HCT116 (cell line): ENCODE data around the gene ACSS2.

Experiments
- CTCF ChIP-seq, 3 experiments: fragments of 200-600 bp in 1 of 3; sonication (generic) in 1 of 3; IDR thresholded peaks in 2 of 3; conservative IDR thresholded peaks in 1 of 3; 2 replicates each; pipeline ENCODE4 v1.5.1; 2012 to 2017; ENCODE audit warnings: low read depth in 2 of 3, low read length in 2 of 3, antibody characterized with exemption in 1 of 3, borderline replicate concordance in 1 of 3, control low read depth in 1 of 3, mild to moderate bottlenecking in 1 of 3, mixed read lengths in 1 of 3, mixed run types in 1 of 3, moderate library complexity in 1 of 3; ENCODE audit not compliant: insufficient read depth in 1 of 3
- TCF7L2 ChIP-seq: IDR thresholded peaks from 2 replicates; pipeline ENCODE4 v1.7.0; 2011; ENCODE audit warnings: borderline replicate concordance, inconsistent platforms; ENCODE audit not compliant: insufficient read depth, insufficient read length; ENCODE audit errors: extremely low read depth

- TF ChIP-seq CTCF (IDR thresholded peaks at IDR 0.05 in 2 of 3, conservative IDR thresholded peaks at IDR 0.05 in 1 of 3; ENCODE audit: borderline replicate concordance in 1 of 3, insufficient read depth in 1 of 3, low read depth in 2 of 3, low read length in 2 of 3) = no peak
- no peak for TF ChIP-seq TCF7L2
Measured at GRCh38 chr20:34971561-34972235, 95.3 kb downstream of the ACSS2 start.
